Activated naive CD8-positive, alpha-beta T cell treated with anti-CD3 and anti-CD28 coated beads, Interleukin-2, amount 50 U/mL, for 24 hours (primary cell): Measurements from ENCODE around the gene PHAF1.

Source experiments
- ATAC-seq: fragments of 150-1000 bp; cut with Tn5 transposase; one replicate; pipeline ENCODE4 v1.10.0; 2021
- DNase-seq: peaks from one replicate; pipeline ENCODE4 v3.0.0; 2021
- H3K27ac Mint-ChIP-seq: one replicate; pipeline ENCODE4 v1.8.0; 2021; ENCODE audit warnings: mild to moderate bottlenecking, mixed read lengths
- H3K27me3 Mint-ChIP-seq: one replicate; pipeline ENCODE4 v1.8.0; 2021; ENCODE audit warnings: mixed read lengths
- H3K36me3 Mint-ChIP-seq: one replicate; pipeline ENCODE4 v1.8.0; 2021; ENCODE audit warnings: low read depth, mixed read lengths
- H3K4me1 Mint-ChIP-seq: one replicate; pipeline ENCODE4 v1.8.0; 2021; ENCODE audit warnings: mixed read lengths
- H3K4me3 Mint-ChIP-seq: one replicate; pipeline ENCODE4 v1.8.0; 2021; ENCODE audit warnings: mild to moderate bottlenecking, moderate library complexity, mixed read lengths
- H3K9me3 Mint-ChIP-seq: one replicate; pipeline ENCODE4 v1.8.0; 2021; ENCODE audit warnings: mixed read lengths

PHAF1 gene

DNA sequence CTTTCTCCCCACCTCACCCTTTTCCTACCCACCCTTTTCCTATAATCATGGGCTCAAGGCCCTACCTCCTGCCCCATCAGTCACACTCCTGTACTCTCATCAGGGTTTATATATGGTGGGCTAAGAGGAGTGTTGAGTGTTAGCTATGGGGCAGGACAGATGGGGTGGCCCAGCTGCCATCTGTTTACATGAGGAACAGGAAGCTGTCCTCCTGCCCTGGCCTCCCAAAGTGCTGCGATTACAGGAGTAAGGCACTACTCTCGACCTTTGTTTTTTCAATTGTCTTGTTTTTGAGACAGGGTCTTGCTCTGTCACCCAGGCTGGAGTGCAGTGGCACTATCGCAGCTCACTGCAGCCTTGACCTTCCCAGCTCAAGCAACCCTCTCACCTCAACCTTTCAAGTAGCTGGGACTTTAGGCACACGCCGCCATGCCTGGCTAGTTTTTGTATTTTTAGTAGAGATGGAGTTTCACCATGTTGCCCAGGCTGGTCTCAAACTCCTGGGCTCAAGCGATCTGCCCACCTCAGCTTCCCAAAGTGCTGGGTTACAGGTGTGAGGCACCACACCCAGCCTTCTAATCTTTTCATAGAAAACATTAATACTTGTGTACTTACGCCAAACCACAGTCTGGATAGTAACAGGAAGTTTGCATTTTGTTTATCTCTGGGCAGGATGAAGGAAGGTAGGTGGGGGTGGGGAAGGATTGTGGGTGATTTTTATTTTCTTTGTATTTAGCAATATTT, 48.3 kb downstream of the PHAF1 start:
- peaks cover 51% of the 10 kb centered on the region for H3K4me1 Mint-ChIP-seq
- H3K36me3 Mint-ChIP-seq = peaks cover 4% of the 10 kb centered on the region
- DNase-seq (no peak), ATAC-seq (no peak)
- peak overlapping the region; percentile 86 for H3K4me3 Mint-ChIP-seq
- H3K27ac Mint-ChIP-seq = peak overlapping the region; percentile 79
- no peaks in the 10 kb centered on the region for H3K9me3 Mint-ChIP-seq
- H3K27me3 Mint-ChIP-seq = peaks cover 17% of the 10 kb centered on the region

GRCh38 chr16:67158637-67159600, 49.2 kb downstream of the PHAF1 start:
- H3K4me3 Mint-ChIP-seq = peak overlapping the region; percentile 86
- no peaks in the 10 kb centered on the region for H3K9me3 Mint-ChIP-seq
- H3K36me3 Mint-ChIP-seq = peaks cover 4% of the 10 kb centered on the region
- peak overlapping the region; percentile 79 for H3K27ac Mint-ChIP-seq
- ATAC-seq = peak; percentile 47
- peaks cover 48% of the 10 kb centered on the region for H3K4me1 Mint-ChIP-seq
- peaks cover 20% of the 10 kb centered on the region for H3K27me3 Mint-ChIP-seq
- peak; percentile 84 for DNase-seq

DNA sequence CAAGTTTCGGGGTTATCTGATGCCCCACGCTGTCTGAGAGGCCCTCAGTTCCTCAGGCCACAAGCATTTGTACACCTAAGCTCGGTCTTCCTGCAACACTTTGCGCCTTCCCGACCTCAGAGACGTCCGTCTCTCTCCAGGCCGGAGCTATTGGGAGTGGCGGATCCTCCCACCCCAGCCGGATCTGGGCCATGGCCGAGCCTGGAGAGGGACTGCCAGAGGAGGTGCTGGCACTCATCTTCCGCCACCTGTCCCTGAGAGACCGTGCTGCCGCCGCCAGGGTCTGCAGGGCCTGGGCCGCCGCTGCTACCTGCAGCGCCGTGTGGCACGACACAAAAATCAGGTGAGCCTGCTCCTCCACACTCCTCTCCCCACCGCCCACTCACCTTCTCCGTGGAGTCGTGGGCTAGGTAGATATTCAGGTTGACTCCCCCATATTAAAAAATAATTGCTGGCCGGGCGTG, 51.9 kb downstream of the PHAF1 start:
- DNase-seq (no peak), ATAC-seq (no peak)
- peaks cover 50% of the 10 kb centered on the region for H3K4me1 Mint-ChIP-seq
- peaks cover 34% of the 10 kb centered on the region for H3K27me3 Mint-ChIP-seq
- peak overlapping the region; percentile 26 for H3K4me3 Mint-ChIP-seq
- no peak overlapping the region for H3K27ac Mint-ChIP-seq
- H3K9me3 Mint-ChIP-seq = no peaks in the 10 kb centered on the region
- H3K36me3 Mint-ChIP-seq = peaks cover 4% of the 10 kb centered on the region

- H3K4me1 Mint-ChIP-seq = peaks cover 47% of the 10 kb centered on the region
Measured at GRCh38 chr16:67162506-67163163, 52.9 kb downstream of the PHAF1 start.

DNA sequence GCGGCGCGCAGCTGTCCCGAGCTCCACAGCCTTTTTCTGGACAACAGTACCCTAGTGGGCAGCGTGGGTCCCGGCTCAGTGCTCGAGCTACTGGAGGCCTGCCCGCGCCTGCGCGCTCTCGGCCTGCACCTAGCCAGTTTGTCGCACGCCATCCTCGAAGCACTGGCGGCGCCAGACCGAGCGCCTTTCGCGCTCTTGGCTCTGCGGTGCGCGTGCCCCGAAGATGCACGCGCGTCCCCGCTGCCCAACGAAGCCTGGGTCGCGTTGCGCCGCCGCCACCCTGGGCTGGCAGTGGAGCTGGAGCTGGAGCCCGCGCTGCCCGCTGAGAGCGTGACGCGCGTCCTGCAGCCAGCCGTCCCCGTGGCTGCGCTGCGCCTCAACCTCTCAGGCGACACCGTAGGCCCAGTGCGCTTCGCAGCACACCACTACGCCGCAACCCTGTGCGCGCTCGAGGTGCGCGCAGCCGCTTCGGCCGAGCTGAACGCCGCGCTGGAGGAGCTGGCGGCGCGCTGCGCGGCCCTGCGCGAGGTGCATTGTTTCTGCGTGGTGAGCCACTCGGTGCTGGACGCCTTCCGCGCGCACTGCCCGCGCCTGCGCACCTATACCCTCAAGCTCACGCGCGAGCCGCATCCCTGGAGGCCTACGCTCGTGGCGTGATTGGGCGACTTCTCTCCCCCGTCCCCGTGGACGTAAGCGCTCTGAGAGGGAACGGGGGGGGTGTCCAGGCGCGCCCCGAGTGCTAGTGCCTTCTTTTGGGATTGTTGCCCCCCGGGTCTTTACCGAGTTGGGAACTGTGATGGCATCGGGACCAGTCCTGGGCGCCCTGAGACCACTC, 53.6 kb downstream of the PHAF1 start:
- Mint-ChIP-seq H3K4me3 (no peak overlapping the region), H3K27ac (no peak overlapping the region), H3K27me3 (peaks cover 52% of the 10 kb centered on the region), H3K4me1 (peaks cover 39% of the 10 kb centered on the region), H3K36me3 (peaks cover 4% of the 10 kb centered on the region), H3K9me3 (no peaks in the 10 kb centered on the region)
- DNase-seq (no peak), ATAC-seq (no peak)

More at GRCh38 chr16:67162506-67163163, 52.9 kb downstream of the PHAF1 start:
- ATAC-seq (no peak), DNase-seq (no peak)
- Mint-ChIP-seq H3K27ac (no peak overlapping the region), H3K4me3 (peak overlapping the region; percentile 32), H3K27me3 (peaks cover 45% of the 10 kb centered on the region), H3K36me3 (peaks cover 4% of the 10 kb centered on the region), H3K9me3 (no peaks in the 10 kb centered on the region)

DNA sequence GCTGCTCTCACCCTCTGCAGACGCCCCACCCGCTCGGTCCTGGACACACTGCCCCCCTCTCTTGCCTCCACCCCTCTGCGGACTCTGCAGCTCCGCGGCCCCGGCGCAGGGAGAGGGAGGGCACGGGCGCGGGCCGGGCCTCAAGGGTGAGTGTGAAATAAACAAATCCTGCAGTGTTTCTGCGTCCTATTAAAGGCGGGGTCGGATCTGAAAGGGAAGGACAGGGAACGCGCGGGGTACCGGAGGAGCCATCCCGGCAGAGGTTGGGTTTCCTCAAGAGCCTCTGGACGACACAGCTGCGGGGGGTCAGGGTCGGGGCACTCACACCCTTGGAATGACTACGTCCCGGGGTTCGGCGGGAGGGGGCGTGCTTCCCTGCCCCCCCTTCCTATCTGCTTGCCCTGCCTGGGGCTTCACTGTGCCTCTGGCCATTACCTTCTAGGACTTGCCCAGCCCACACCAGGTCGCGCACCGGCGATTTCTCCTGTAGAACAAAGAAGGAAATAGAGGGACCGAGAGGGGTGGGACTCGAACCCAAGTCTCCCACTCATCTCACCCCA, 54.3 kb downstream of the PHAF1 start:
- Mint-ChIP-seq H3K36me3 (peaks cover 4% of the 10 kb centered on the region), H3K4me3 (no peak overlapping the region), H3K27me3 (peaks cover 58% of the 10 kb centered on the region), H3K27ac (no peak overlapping the region), H3K4me1 (peaks cover 32% of the 10 kb centered on the region), H3K9me3 (no peaks in the 10 kb centered on the region)
- no peak for DNase-seq
- ATAC-seq = no peak

GRCh38 chr16:67164599-67165061, 54.9 kb downstream of the PHAF1 start, which contains the start of gene HSF4:
Gene HSF4, plus strand, starts transcription at chr16:67164745. Its CDS starts 67 bp downstream, at chr16:67164812.
- DNase-seq (no peak), ATAC-seq (no peak)
- Mint-ChIP-seq H3K27ac (no peak within 1 kb of the TSS), H3K36me3 (peaks cover 4% of the 10 kb centered on the region), H3K4me3 (no peak within 1 kb of the TSS), H3K27me3 (peaks cover 62% of the 10 kb centered on the region), H3K9me3 (no peaks in the 10 kb centered on the region), H3K4me1 (peaks cover 33% of the 10 kb centered on the region)

GRCh38 chr16:67165121-67166078, 55.7 kb downstream of the PHAF1 start:
- Mint-ChIP-seq H3K9me3 (no peaks in the 10 kb centered on the region), H3K36me3 (peaks cover 4% of the 10 kb centered on the region), H3K27ac (no peak overlapping the region), H3K27me3 (peaks cover 67% of the 10 kb centered on the region), H3K4me3 (no peak overlapping the region), H3K4me1 (peaks cover 38% of the 10 kb centered on the region)
- DNase-seq = no peak
- ATAC-seq = no peak

DNA sequence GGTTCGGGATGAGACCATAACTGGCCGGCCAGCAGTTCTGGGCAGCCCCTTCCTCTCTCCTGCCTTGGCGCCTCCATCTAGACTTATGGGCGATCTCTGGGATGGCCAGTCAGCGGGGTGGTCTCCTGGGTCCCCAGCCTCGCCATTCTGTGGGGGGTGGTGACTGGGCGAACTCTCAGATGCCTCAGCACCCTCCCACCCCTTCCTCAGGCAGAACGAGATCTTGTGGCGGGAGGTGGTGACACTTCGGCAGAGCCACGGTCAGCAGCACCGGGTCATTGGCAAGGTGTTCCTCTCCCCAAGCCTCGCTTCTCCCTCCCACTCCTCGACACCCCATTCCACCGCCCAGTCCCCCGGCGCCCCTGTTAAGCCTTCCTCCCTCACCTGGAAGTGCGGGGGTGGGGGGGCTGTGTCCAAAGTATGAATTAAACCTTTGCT, 56.4 kb downstream of the PHAF1 start:
- no peak overlapping the region for H3K4me3 Mint-ChIP-seq
- H3K4me1 Mint-ChIP-seq = peaks cover 37% of the 10 kb centered on the region
- DNase-seq = no peak
- ATAC-seq = no peak
- peaks cover 4% of the 10 kb centered on the region for H3K36me3 Mint-ChIP-seq
- no peak overlapping the region for H3K27ac Mint-ChIP-seq
- H3K9me3 Mint-ChIP-seq = no peaks in the 10 kb centered on the region
- H3K27me3 Mint-ChIP-seq = peaks cover 72% of the 10 kb centered on the region

DNA sequence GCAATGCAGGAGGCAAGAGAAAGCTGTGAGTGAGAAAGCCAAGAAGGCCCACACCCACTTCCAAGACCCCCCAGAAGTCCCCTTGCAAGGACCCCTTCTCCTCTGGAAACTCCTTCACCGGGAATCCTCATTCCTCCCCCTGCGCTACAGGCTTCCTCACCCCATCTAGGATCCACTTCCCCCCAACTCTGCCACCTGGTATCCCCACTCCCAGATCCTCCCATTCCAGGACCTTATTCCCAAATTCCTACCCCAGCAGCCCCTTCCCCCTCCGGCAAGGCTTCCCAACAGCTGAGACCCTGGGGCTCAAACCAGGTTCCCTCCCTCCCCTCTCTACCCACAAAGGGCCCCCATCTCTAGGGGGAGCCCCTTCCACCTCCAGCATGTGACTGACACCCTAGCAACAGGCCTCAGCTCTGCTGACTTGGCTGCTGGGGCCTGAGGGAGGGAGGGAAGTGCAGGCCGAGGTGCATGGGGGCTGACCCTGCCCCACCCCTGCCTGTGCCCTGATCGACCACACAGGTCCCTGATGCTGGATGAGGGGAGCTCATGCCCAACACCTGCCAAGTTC, 56.9 kb downstream of the PHAF1 start:
- H3K9me3 Mint-ChIP-seq = no peaks in the 10 kb centered on the region
- H3K27me3 Mint-ChIP-seq = peaks cover 74% of the 10 kb centered on the region
- no peak overlapping the region for H3K27ac Mint-ChIP-seq
- no peak overlapping the region for H3K4me3 Mint-ChIP-seq
- ATAC-seq (no peak), DNase-seq (no peak)
- H3K4me1 Mint-ChIP-seq = peaks cover 37% of the 10 kb centered on the region
- H3K36me3 Mint-ChIP-seq = peaks cover 4% of the 10 kb centered on the region

DNA sequence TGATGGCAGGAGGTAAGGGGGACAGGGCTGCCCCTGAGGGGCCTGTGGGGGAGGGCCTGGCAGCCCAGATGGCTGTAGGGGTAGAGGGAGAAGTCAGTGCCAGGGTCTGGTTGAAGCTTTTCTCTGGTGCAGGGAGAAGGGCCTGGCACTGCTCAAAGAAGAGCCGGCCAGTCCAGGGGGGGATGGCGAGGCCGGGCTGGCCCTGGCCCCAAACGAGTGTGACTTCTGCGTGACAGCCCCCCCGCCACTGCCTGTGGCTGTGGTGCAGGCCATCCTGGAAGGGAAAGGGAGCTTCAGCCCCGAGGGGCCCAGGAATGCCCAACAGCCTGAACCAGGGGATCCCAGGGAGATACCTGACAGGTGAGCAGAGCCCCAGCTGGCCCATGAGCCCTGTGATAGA, 57.8 kb downstream of the PHAF1 start:
- Mint-ChIP-seq H3K4me3 (no peak overlapping the region), H3K27ac (no peak overlapping the region), H3K9me3 (no peaks in the 10 kb centered on the region), H3K36me3 (no peaks in the 10 kb centered on the region), H3K27me3 (peaks cover 74% of the 10 kb centered on the region), H3K4me1 (peaks cover 30% of the 10 kb centered on the region)
- no peak for DNase-seq
- no peak for ATAC-seq

DNA sequence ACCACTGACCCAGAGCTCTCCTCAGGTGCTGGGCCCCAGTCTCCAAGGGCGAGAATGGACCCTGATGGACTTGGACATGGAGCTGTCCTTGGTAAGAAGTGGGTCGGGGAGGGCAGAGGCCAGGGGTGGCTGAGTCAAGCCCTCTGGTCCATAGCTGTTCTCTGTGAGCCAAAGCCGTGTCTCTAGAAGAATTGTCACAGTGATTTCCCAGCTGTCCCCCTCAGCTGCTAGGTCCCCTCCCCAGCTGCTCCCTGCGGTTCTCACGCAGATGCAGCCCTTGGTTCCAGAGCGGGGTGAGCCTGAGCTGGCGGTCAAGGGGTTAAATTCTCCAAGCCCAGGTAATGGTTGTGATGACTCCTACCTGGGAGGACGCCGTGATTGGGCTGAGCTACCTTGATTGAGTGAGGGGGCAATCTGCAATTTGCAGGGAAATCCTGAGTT, 59.3 kb downstream of the PHAF1 start:
- Mint-ChIP-seq H3K9me3 (no peaks in the 10 kb centered on the region), H3K4me1 (peaks cover 40% of the 10 kb centered on the region), H3K4me3 (no peak overlapping the region), H3K36me3 (no peaks in the 10 kb centered on the region), H3K27ac (no peak overlapping the region), H3K27me3 (peaks cover 81% of the 10 kb centered on the region)
- no peak for ATAC-seq
- DNase-seq = no peak
